ENCODE measurements around the gene TOMM70. TPM values are rescaled to one million over a fixed set of nuclear protein-coding genes. Genes with fewer than 3 reads are reported as not detected.
"Not testable (repeated sequence)": the region's sequence is repeated elsewhere in the genome, so short reads cannot be mapped to it uniquely, and the experiment has no call there.

The TOMM70 gene
- total and polyA plus RNA-seq, 4 donors = 17.1 to 33.9 (median 24.9) TPM

DNA sequence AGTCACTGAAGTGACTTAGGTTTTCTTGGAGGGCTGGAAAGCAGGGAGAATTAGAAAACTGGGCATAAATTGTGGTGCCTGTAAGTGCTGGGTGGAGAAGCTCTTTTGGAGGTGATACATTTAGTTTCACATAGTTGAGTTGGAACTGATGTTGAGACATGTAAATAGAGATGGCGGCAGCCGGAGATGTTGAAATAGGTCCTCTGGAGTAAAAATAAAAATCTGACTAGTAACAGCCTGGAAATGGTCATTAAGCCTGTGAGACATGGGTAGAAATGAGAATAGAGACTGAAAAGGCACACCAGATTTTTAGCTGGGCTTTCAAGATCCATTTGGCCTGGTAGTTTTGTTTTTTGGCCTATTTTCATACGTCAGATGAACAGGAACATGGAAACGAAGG, 69.2 kb downstream of the TOMM70 start:
- 91% methylated on average over 4 of the region's 4 CpGs for WGBS, 2 donors
- no peaks in the 10 kb centered on the region for H3K27me3 ChIP-seq (ENCODE audit: control insufficient read depth in 1 of 2, insufficient read depth in 2 of 2, low read length in 1 of 2)
- ATAC-seq (ENCODE audit: low FRiP score) (no peak), DNase-seq (no peak)
- intact Hi-C loops (cut with DNase I) = loop anchor here in 1 of 2 donors (10.0 kb wide), 1 partner anchor 73 kb away; the partner anchor contains the start of genes LNP1 and TOMM70
- H3K4me1 ChIP-seq (ENCODE audit: control insufficient read depth in 1 of 2, insufficient read depth in 2 of 2, low read length in 2 of 2) = no peaks in the 10 kb centered on the region
- no peak overlapping the region for H3K27ac ChIP-seq (ENCODE audit: low read depth in 1 of 2, low read length in 2 of 2)
- no peaks in the 10 kb centered on the region for H3K36me3 ChIP-seq (ENCODE audit: control insufficient read depth in 1 of 2, insufficient read depth in 2 of 2, low read length in 1 of 2)
- H3K9me3 ChIP-seq (ENCODE audit: control insufficient read depth, low read length) = no peaks in the 10 kb centered on the region
- no peak overlapping the region for H3K4me3 ChIP-seq (ENCODE audit: low read length in 2 of 2)

DNA sequence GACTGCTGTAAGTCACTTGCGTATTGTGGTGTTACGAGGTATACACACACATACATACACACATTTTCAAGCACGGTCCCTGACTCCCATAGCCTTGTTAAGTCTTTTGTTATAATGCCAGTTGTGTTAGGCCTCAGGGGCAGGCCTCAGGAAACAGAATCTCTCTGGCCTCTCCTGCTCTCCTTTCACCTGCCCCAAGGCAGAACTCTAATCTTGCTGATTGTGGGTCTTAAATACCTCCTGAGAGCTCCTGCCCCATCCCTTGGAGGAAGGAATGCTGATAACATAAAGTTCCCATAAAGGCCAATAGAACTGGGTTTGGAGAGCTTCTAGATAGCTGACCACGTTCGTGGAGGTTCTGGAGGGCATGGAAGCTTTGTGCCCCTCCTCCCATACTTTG, 70.2 kb downstream of the TOMM70 start:
- no peaks in the 10 kb centered on the region for H3K27me3 ChIP-seq (ENCODE audit: control insufficient read depth in 1 of 2, insufficient read depth in 2 of 2, low read length in 1 of 2)
- no peak overlapping the region for H3K27ac ChIP-seq (ENCODE audit: low read depth in 1 of 2, low read length in 2 of 2)
- no peak overlapping the region for H3K4me3 ChIP-seq (ENCODE audit: low read length in 2 of 2)
- no peaks in the 10 kb centered on the region for H3K9me3 ChIP-seq (ENCODE audit: control insufficient read depth, low read length)
- WGBS, 2 donors = 90 to 92% methylated on average over 5 of the region's 5 CpGs
- intact Hi-C loops (cut with DNase I) = loop anchor here in 1 of 2 donors (10.0 kb wide), 1 partner anchor 74 kb away; the partner anchor contains the start of genes LNP1 and TOMM70
- no peaks in the 10 kb centered on the region for H3K4me1 ChIP-seq (ENCODE audit: control insufficient read depth in 1 of 2, insufficient read depth in 2 of 2, low read length in 2 of 2)
- peaks cover 0 to 2% of the 10 kb centered on the region in 2 donors for H3K36me3 ChIP-seq (ENCODE audit: control insufficient read depth in 1 of 2, insufficient read depth in 2 of 2, low read length in 1 of 2)
- DNase-seq (no peak), ATAC-seq (ENCODE audit: low FRiP score) (no peak)

DNA sequence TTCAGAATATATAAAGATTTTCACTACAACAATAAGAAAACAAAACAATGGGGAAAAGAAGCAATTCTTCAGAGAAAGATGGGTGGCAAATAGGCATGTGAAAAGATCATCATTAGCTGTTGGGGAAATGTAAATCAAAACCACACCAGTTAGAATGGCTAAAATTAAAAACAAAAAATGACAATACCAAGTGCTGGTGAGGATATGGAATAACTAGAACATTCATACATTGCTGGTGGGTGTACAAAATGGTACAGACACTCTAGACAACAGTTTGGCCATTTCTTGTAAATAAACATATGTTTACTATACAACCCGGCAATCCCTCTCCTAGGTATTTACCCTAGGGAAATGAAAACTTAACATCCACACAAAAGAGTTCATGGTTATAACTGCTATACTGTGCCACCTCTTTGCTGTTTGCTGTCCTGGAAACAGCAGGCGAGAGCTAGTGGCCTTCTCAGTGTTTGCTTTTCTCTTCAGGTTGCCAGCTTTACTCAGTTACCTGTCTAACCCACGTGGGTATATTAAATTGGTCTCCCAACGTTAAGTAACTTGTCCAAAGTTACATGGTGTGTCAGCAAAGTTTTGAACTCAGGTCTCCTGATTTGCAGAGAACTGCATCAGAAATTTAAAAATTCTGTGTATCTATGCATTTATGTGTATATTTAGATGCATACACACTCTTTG, 70.9 kb downstream of the TOMM70 start:
- H3K36me3 ChIP-seq (ENCODE audit: control insufficient read depth in 1 of 2, insufficient read depth in 2 of 2, low read length in 1 of 2) = peaks cover 0 to 2% of the 10 kb centered on the region in 2 donors
- H3K4me1 ChIP-seq (ENCODE audit: control insufficient read depth in 1 of 2, insufficient read depth in 2 of 2, low read length in 2 of 2) = no peaks in the 10 kb centered on the region
- H3K27me3 ChIP-seq (ENCODE audit: control insufficient read depth in 1 of 2, insufficient read depth in 2 of 2, low read length in 1 of 2) = no peaks in the 10 kb centered on the region
- ATAC-seq (ENCODE audit: low FRiP score) = no peak
- intact Hi-C loops (cut with DNase I) = loop anchor here in 1 of 2 donors (10.0 kb wide), 1 partner anchor 75 kb away; the partner anchor contains the start of genes LNP1 and TOMM70
- H3K9me3 ChIP-seq (ENCODE audit: control insufficient read depth, low read length) = no peaks in the 10 kb centered on the region
- 78 to 87% methylated on average over 4 of the region's 4 CpGs for WGBS, 2 donors
- no peak overlapping the region for H3K4me3 ChIP-seq (ENCODE audit: low read length in 2 of 2)
- no peak for DNase-seq
- no peak overlapping the region for H3K27ac ChIP-seq (ENCODE audit: low read depth in 1 of 2, low read length in 2 of 2)

GRCh38 chr3:100327377-100327776, 73.5 kb downstream of the TOMM70 start:
- H3K4me1 ChIP-seq (ENCODE audit: control insufficient read depth in 1 of 2, insufficient read depth in 2 of 2, low read length in 2 of 2); H3K36me3 ChIP-seq (ENCODE audit: control insufficient read depth in 1 of 2, insufficient read depth in 2 of 2, low read length in 1 of 2); H3K9me3 ChIP-seq (ENCODE audit: control insufficient read depth, low read length); intact Hi-C loops (cut with DNase I); H3K27ac ChIP-seq (ENCODE audit: low read depth in 1 of 2, low read length in 2 of 2); H3K27me3 ChIP-seq (ENCODE audit: control insufficient read depth in 1 of 2, insufficient read depth in 2 of 2, low read length in 1 of 2); ATAC-seq (ENCODE audit: low FRiP score); H3K4me3 ChIP-seq (ENCODE audit: low read length in 2 of 2); DNase-seq: not testable (repeated sequence)
- WGBS, 2 donors = 98 to 99% methylated on average over 5 of the region's 5 CpGs

DNA sequence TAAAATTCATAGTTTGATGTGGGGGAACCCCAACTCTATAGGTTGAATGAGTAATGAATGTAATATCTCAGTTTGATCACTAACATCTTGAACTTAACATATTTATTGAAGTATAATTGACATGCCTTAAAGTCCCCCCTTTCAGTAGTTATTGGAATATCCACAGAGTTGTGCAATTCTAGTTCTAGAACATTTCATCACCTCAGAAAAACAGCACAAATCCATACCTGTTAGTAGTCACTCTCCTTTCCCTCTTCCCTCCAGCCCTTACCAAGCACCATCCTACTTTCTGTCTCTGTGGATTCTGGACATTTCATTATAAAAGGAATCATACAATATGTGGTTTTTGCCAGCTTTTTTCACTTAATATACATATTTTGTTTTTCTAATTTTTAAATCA, 75.1 kb downstream of the TOMM70 start:
- intact Hi-C loops (cut with DNase I) = loop anchor here in 1 of 2 donors (1.0 kb wide), 1 partner anchor 22 kb away; no protein-coding TSS in a partner anchor
- Histone ChIP-seq H3K9me3 (ENCODE audit: control insufficient read depth, low read length) (no peaks in the 10 kb centered on the region), H3K36me3 (ENCODE audit: control insufficient read depth in 1 of 2, insufficient read depth in 2 of 2, low read length in 1 of 2) (peaks cover 0 to 2% of the 10 kb centered on the region in 2 donors), H3K27ac (ENCODE audit: low read depth in 1 of 2, low read length in 2 of 2) (no peak overlapping the region), H3K4me1 (ENCODE audit: control insufficient read depth in 1 of 2, insufficient read depth in 2 of 2, low read length in 2 of 2) (no peaks in the 10 kb centered on the region), H3K4me3 (ENCODE audit: low read length in 2 of 2) (no peak overlapping the region), H3K27me3 (ENCODE audit: control insufficient read depth in 1 of 2, insufficient read depth in 2 of 2, low read length in 1 of 2) (no peaks in the 10 kb centered on the region)
- ATAC-seq (ENCODE audit: low FRiP score) (no peak), DNase-seq (no peak)

GRCh38 chr3:100324044-100324443, 76.8 kb downstream of the TOMM70 start:
- DNase-seq = no peak
- H3K4me3 ChIP-seq (ENCODE audit: low read length in 2 of 2) = no peak overlapping the region
- intact Hi-C loops (cut with DNase I) = no loop called here
- no peaks in the 10 kb centered on the region for H3K4me1 ChIP-seq (ENCODE audit: control insufficient read depth in 1 of 2, insufficient read depth in 2 of 2, low read length in 2 of 2)
- ATAC-seq (ENCODE audit: low FRiP score) = no peak
- H3K36me3 ChIP-seq (ENCODE audit: control insufficient read depth in 1 of 2, insufficient read depth in 2 of 2, low read length in 1 of 2) = peaks cover 0 to 2% of the 10 kb centered on the region in 2 donors
- no peaks in the 10 kb centered on the region for H3K27me3 ChIP-seq (ENCODE audit: control insufficient read depth in 1 of 2, insufficient read depth in 2 of 2, low read length in 1 of 2)
- H3K27ac ChIP-seq (ENCODE audit: low read depth in 1 of 2, low read length in 2 of 2) = no peak overlapping the region
- H3K9me3 ChIP-seq (ENCODE audit: control insufficient read depth, low read length) = no peaks in the 10 kb centered on the region

- peaks cover 0 to 3% of the 10 kb centered on the region in 2 donors for H3K36me3 ChIP-seq (ENCODE audit: control insufficient read depth in 1 of 2, insufficient read depth in 2 of 2, low read length in 1 of 2)
- H3K9me3 ChIP-seq (ENCODE audit: control insufficient read depth, low read length) = no peaks in the 10 kb centered on the region
- intact Hi-C loops (cut with DNase I) = loop anchor here (5.0 kb wide), 1 partner anchor 272 kb away; no protein-coding TSS in a partner anchor
- H3K27ac ChIP-seq (ENCODE audit: low read depth in 1 of 2, low read length in 2 of 2) = no peak overlapping the region
- H3K4me3 ChIP-seq (ENCODE audit: low read length in 2 of 2) = no peak overlapping the region
- WGBS, 2 donors = 90 to 91% methylated on average over 2 of the region's 2 CpGs
- DNase-seq = no peak
- ATAC-seq (ENCODE audit: low FRiP score) = no peak
- no peaks in the 10 kb centered on the region for H3K27me3 ChIP-seq (ENCODE audit: control insufficient read depth in 1 of 2, insufficient read depth in 2 of 2, low read length in 1 of 2)
- H3K4me1 ChIP-seq (ENCODE audit: control insufficient read depth in 1 of 2, insufficient read depth in 2 of 2, low read length in 2 of 2) = no peaks in the 10 kb centered on the region
Observed at GRCh38 chr3:100319951-100320350, 80.9 kb downstream of the TOMM70 start.

DNA sequence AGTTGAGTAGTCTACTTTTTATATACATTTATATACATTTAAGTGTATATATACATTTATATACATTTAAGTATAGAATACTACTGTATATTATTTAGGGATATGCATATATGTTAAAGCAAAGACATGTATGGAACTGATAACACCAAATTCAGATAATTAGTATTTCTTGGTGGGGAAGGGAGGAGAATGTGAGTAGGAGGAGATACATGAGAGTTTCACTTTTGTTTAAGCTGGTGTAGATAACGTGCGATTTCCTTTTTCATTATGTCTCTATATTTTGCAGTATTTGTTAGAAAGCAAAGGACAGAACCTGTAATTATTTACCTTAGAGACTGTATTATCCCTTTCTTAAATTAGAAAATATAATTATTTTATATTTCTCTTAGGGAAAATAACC, 83.0 kb downstream of the TOMM70 start:
- Histone ChIP-seq H3K27ac (ENCODE audit: low read depth in 1 of 2, low read length in 2 of 2) (no peak overlapping the region), H3K4me3 (ENCODE audit: low read length in 2 of 2) (no peak overlapping the region), H3K27me3 (ENCODE audit: control insufficient read depth in 1 of 2, insufficient read depth in 2 of 2, low read length in 1 of 2) (no peaks in the 10 kb centered on the region), H3K9me3 (ENCODE audit: control insufficient read depth, low read length) (no peaks in the 10 kb centered on the region), H3K36me3 (ENCODE audit: control insufficient read depth in 1 of 2, insufficient read depth in 2 of 2, low read length in 1 of 2) (peaks cover 2 to 3% of the 10 kb centered on the region in 2 donors), H3K4me1 (ENCODE audit: control insufficient read depth in 1 of 2, insufficient read depth in 2 of 2, low read length in 2 of 2) (no peaks in the 10 kb centered on the region)
- 82 to 84% methylated on average over 2 of the region's 2 CpGs for WGBS, 2 donors
- intact Hi-C loops (cut with DNase I) = loop anchor here (5.0 kb wide), 1 partner anchor 274 kb away; no protein-coding TSS in a partner anchor
- ATAC-seq (ENCODE audit: low FRiP score) (no peak), DNase-seq (no peak)

GRCh38 chr3:100316641-100317069, 84.2 kb downstream of the TOMM70 start:
- H3K27me3 ChIP-seq (ENCODE audit: control insufficient read depth in 1 of 2, insufficient read depth in 2 of 2, low read length in 1 of 2) = no peaks in the 10 kb centered on the region
- no peak overlapping the region for H3K4me3 ChIP-seq (ENCODE audit: low read length in 2 of 2)
- intact Hi-C loops (cut with DNase I) = loop anchor here (5.0 kb wide), 1 partner anchor 276 kb away; no protein-coding TSS in a partner anchor
- H3K27ac ChIP-seq (ENCODE audit: low read depth in 1 of 2, low read length in 2 of 2) = no peak overlapping the region
- H3K36me3 ChIP-seq (ENCODE audit: control insufficient read depth in 1 of 2, insufficient read depth in 2 of 2, low read length in 1 of 2) = peaks cover 2 to 3% of the 10 kb centered on the region in 2 donors
- DNase-seq = no peak
- H3K4me1 ChIP-seq (ENCODE audit: control insufficient read depth in 1 of 2, insufficient read depth in 2 of 2, low read length in 2 of 2) = no peaks in the 10 kb centered on the region
- H3K9me3 ChIP-seq (ENCODE audit: control insufficient read depth, low read length) = no peaks in the 10 kb centered on the region
- ATAC-seq (ENCODE audit: low FRiP score) = peak; percentile 83
- 21 to 24% methylated on average over 8 of the region's 8 CpGs for WGBS, 2 donors

All from aorta (tissue), 5 donors.